HCT116 (cell line): ENCODE measurements around the gene CIB1. TPM values are rescaled to one million over a fixed set of nuclear protein-coding genes. Genes with fewer than 3 reads are reported as not detected.

Source experiments
- ATAC-seq: fragments of 200-7000 bp; cut with Tn5 transposase; 2 replicates; pipeline ENCODE4 v1.9.1; 2020; ENCODE audit warnings: mild to moderate bottlenecking, moderate library complexity
- BruUV-seq: library from RNA; stranded (reverse); fragments of 400-500 nt; replicated peaks from 2 replicates; lab custom pipeline; 2021; lab: Mats Ljungman, UMichigan
- CTCF ChIA-PET: fragments of 300-600 bp; sonication (Branson Sonifier 250); formaldehyde crosslinking; loops from one replicate; lab custom pipeline; 2021; ENCODE audit warnings: antibody characterized with exemption; lab: Charles Lee
- POLR2A ChIA-PET: fragments of 300-600, 350-600 bp; sonication (Branson Sonifier 250); formaldehyde crosslinking; loops from one replicate; lab custom pipeline; 2021; ENCODE audit warnings: antibody characterized with exemption; lab: Charles Lee
- RAD21 ChIA-PET, 2 experiments: fragments of 300-600 bp; sonication (Branson Sonifier 250); formaldehyde crosslinking; loops; one replicate each; lab custom pipeline; 2023; ENCODE audit warnings: low total read pairs in 2 of 2; ENCODE audit not compliant: uncharacterized antibody in 2 of 2, unreplicated experiment in 2 of 2, low non-redundant PET in 1 of 2; lab: Charles Lee
- DNase-seq: peaks from one replicate; pipeline ENCODE4 v3.0.0-alpha.2; 2010; ENCODE audit warnings: low read depth, low spot score
- H2AFZ ChIP-seq: fragments of 200-600 bp; shearing (Covaris generic), sonication (generic); 2 replicates; pipeline ENCODE4 v1.6.1; 2017; ENCODE audit warnings: low read depth, mixed run types, mixed read lengths, antibody characterized with exemption, low read length; ENCODE audit not compliant: poor library complexity, severe bottlenecking
- H3K27ac ChIP-seq: 2 replicates; pipeline ENCODE4 v1.5.1; 2012; ENCODE audit warnings: low read depth, low read length
- H3K27me3 ChIP-seq: fragments of 200-600 bp; sonication (generic); 2 replicates; pipeline ENCODE4 v1.6.1; 2016; ENCODE audit warnings: mixed run types, low read length, mixed read lengths; ENCODE audit not compliant: insufficient read depth
- H3K36me3 ChIP-seq, 2 experiments: fragments of 200-500 bp in 1 of 2; fragments of 200-600 bp in 1 of 2; sonication (Bioruptor generic) in 1 of 2; sonication (generic) in 1 of 2; 2 replicates each; pipeline versions ENCODE4 v1.5.1 to v1.6.1; 2014 to 2016; ENCODE audit warnings: low read length in 2 of 2, inconsistent platforms in 1 of 2, mixed read lengths in 1 of 2, mixed run types in 1 of 2; ENCODE audit not compliant: insufficient read depth in 2 of 2, control insufficient read depth in 1 of 2
- H3K4me1 ChIP-seq, 2 experiments: fragments of 200-600 bp in 1 of 2; sonication (generic) in 1 of 2; 2 replicates each; pipeline versions ENCODE4 v1.5.1 to v1.6.1; 2012 to 2017; ENCODE audit warnings: low read length in 2 of 2, inconsistent platforms in 1 of 2, mild to moderate bottlenecking in 1 of 2, mixed read lengths in 1 of 2, mixed run types in 1 of 2, moderate library complexity in 1 of 2; ENCODE audit not compliant: insufficient read depth in 2 of 2, control insufficient read depth in 1 of 2
- H3K4me2 ChIP-seq: fragments of 200-600 bp; sonication (generic); 2 replicates; pipeline ENCODE4 v1.6.1; 2017; ENCODE audit warnings: mixed run types, low read length, mixed read lengths
- H3K4me3 ChIP-seq, 2 experiments: fragments of 200-600 bp in 1 of 2; sonication (generic) in 1 of 2; replicated peaks in 1 of 2; 2 replicates each; pipeline ENCODE4 v1.5.1; 2011 to 2016; ENCODE audit warnings: low read length in 2 of 2, control low read depth in 1 of 2, low read depth in 1 of 2, mild to moderate bottlenecking in 1 of 2, mixed read lengths in 1 of 2, mixed run types in 1 of 2
- H3K79me2 ChIP-seq: fragments of 200-600 bp; sonication (generic); 2 replicates; pipeline ENCODE4 v1.6.1; 2017; ENCODE audit warnings: mild to moderate bottlenecking, mixed run types, low read length, moderate library complexity, mixed read lengths; ENCODE audit not compliant: insufficient read depth
- H3K9ac ChIP-seq: fragments of 200-600 bp; sonication (generic); 2 replicates; pipeline ENCODE4 v1.6.1; 2016; ENCODE audit warnings: low read length, mixed read lengths
- H3K9me2 ChIP-seq: fragments of 200-600 bp; sonication (generic), shearing (Covaris generic); 2 replicates; pipeline ENCODE4 v1.6.1; 2017; ENCODE audit warnings: mixed run types, mild to moderate bottlenecking, moderate library complexity; ENCODE audit not compliant: insufficient read depth
- H3K9me3 ChIP-seq, 2 experiments: fragments of 200-500 bp in 1 of 2; fragments of 200-600 bp in 1 of 2; sonication (Bioruptor generic) in 1 of 2; sonication (generic) in 1 of 2; 2 replicates each; pipeline ENCODE4 v1.6.1; 2014 to 2017; ENCODE audit warnings: low read length in 2 of 2, mixed read lengths in 2 of 2, inconsistent platforms in 1 of 2, low read depth in 1 of 2, mild to moderate bottlenecking in 1 of 2, mixed run types in 1 of 2, moderate library complexity in 1 of 2; ENCODE audit not compliant: control insufficient read depth in 1 of 2, insufficient read depth in 1 of 2
- H4K20me1 ChIP-seq: fragments of 200-600 bp; sonication (generic), shearing (Covaris generic); 2 replicates; pipeline ENCODE4 v1.6.1; 2017; ENCODE audit warnings: mixed run types, mild to moderate bottlenecking, moderate library complexity; ENCODE audit not compliant: insufficient read depth
- POLR2A ChIP-seq: IDR thresholded peaks from 2 replicates; pipeline ENCODE4 v1.7.0; 2011; ENCODE audit warnings: borderline replicate concordance; ENCODE audit not compliant: insufficient read depth, insufficient read length; ENCODE audit errors: extremely low read depth
- POLR2AphosphoS5 ChIP-seq: IDR thresholded peaks from 2 replicates; pipeline ENCODE4 v1.6.1; 2011; ENCODE audit warnings: mild to moderate bottlenecking, low read depth, low read length, moderate library complexity
- intact Hi-C: fragments of 100-400 bp; cut with micrococcal nuclease; formaldehyde crosslinking; loops from 2 replicates; pipeline ENCODE4 v1.10.0; 2022
- total RNA-seq: library from RNA; stranded (reverse); gene quantifications from one replicate; pipeline ENCODE4 v1.2.1, GENCODE V29; 2021; ENCODE audit not compliant: unreplicated experiment
- TF ChIP-seq, protein P1 (sequence below): IDR thresholded peaks from 2 replicates; pipeline ENCODE4 v1.6.1; 2012; ENCODE audit warnings: low read depth

CIB1 gene
- total RNA-seq, 1 experiment from 2014 or later: 92.7 TPM

- Histone ChIP-seq H3K4me1 (peaks cover 27 to 54% of the 10 kb centered on the region in 2 experiments), H4K20me1 (no peaks in the 10 kb centered on the region), H3K36me3 (no peaks in the 10 kb centered on the region), H2AFZ (no peak overlapping the region), H3K4me2 (no peak overlapping the region), H3K79me2 (peaks cover 2% of the 10 kb centered on the region; the same call in 1 of the 2 replicates), H3K27ac (peak overlapping the region; percentile 56; the same call in 1 of the 2 replicates), H3K9ac (no peak overlapping the region), H3K9me3 (no peaks in the 10 kb centered on the region), H3K27me3 (no peaks in the 10 kb centered on the region), H3K9me2 (no peaks in the 10 kb centered on the region), H3K4me3 (no peak overlapping the region)
- no peak for TF ChIP-seq POLR2A
- TF ChIP-seq POLR2AphosphoS5: peak; percentile 4; the same call in 1 of the 2 replicates
- BruUV-seq: no TSS peak
- ATAC-seq: no peak
- intact Hi-C loops: no loop called here
- ChIA-PET CTCF (no interaction called here), POLR2A (interaction anchor here (0.6 kb wide), 1 partner anchor 195 kb away, joined by 5 read pairs; the partner anchor contains the start of gene IQGAP1), RAD21 (no interaction called here)
- DNase-seq: no peak
Observed at GRCh38 chr15:90192961-90193786, 40.6 kb downstream of the CIB1 start.

DNA sequence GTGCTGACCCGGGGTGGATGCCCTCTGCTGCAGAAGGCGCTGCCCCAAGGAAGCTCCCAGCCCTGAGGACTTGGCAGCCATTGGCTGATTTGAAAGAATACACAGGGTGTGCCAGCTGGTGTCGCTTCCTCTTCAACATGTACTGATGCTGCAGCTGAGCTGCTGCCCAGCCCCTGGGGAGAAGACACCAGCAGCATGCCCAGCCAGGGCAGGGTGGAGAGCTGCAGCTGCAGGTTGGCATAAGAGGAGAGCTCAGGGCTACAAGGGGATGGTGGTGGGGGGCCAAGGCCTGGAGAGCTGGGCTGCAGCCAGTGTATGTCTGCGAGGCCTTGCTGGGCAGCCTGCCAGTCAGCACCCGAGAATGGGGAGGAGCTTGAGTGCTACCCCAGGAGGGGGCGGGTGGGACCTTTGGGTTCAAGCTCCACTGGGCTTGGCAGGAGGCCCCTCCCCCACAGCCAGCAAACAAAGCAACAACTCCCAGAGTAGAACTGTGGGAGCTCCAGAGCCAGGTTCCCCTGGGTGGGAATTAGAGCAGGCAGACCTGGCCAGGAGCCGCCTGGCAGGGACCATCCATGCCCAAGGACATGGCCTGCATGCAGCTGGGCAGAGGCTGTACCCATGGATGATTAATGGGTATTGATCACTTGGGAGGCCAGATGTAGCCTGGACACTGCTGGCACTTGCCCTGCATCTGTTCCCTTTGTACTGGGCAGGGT lies 41.8 kb downstream of the CIB1 start:
- Histone ChIP-seq H3K36me3 (no peaks in the 10 kb centered on the region), H3K9me2 (no peaks in the 10 kb centered on the region), H3K4me2 (peak overlapping the region; percentile 59), H3K27me3 (no peaks in the 10 kb centered on the region), H3K27ac (peak overlapping the region; percentile 56), H3K9me3 (no peaks in the 10 kb centered on the region), H3K9ac (peak overlapping the region; percentile 7; the same call in 1 of the 2 replicates), H3K4me1 (peaks cover 26 to 57% of the 10 kb centered on the region in 2 experiments), H3K4me3 (no peak overlapping the region), H2AFZ (no peak overlapping the region), H4K20me1 (no peaks in the 10 kb centered on the region), H3K79me2 (peaks cover 7% of the 10 kb centered on the region; the same call in 1 of the 2 replicates)
- TF ChIP-seq, protein P1, sequence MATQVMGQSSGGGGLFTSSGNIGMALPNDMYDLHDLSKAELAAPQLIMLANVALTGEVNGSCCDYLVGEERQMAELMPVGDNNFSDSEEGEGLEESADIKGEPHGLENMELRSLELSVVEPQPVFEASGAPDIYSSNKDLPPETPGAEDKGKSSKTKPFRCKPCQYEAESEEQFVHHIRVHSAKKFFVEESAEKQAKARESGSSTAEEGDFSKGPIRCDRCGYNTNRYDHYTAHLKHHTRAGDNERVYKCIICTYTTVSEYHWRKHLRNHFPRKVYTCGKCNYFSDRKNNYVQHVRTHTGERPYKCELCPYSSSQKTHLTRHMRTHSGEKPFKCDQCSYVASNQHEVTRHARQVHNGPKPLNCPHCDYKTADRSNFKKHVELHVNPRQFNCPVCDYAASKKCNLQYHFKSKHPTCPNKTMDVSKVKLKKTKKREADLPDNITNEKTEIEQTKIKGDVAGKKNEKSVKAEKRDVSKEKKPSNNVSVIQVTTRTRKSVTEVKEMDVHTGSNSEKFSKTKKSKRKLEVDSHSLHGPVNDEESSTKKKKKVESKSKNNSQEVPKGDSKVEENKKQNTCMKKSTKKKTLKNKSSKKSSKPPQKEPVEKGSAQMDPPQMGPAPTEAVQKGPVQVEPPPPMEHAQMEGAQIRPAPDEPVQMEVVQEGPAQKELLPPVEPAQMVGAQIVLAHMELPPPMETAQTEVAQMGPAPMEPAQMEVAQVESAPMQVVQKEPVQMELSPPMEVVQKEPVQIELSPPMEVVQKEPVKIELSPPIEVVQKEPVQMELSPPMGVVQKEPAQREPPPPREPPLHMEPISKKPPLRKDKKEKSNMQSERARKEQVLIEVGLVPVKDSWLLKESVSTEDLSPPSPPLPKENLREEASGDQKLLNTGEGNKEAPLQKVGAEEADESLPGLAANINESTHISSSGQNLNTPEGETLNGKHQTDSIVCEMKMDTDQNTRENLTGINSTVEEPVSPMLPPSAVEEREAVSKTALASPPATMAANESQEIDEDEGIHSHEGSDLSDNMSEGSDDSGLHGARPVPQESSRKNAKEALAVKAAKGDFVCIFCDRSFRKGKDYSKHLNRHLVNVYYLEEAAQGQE: no peak
- TF ChIP-seq POLR2AphosphoS5: peak; percentile 36; the same call in 1 of the 2 replicates
- ATAC-seq (peak; percentile 82), DNase-seq (peak; percentile 16)
- CTCF ChIA-PET: interaction anchor here (1.1 to 1.3 kb wide), 2 partner anchors 30 to 452 kb away, joined by 3 to 4 read pairs; no protein-coding TSS in a partner anchor
- intact Hi-C loops: no loop called here
- no TSS peak for BruUV-seq
- POLR2A ChIA-PET: interaction anchor here (1.2 kb wide), 1 partner anchor 9 kb away, joined by 7 read pairs; the partner anchor contains the start of gene SEMA4B
- RAD21 ChIA-PET: no interaction called here
